Anterior cingulate cortex (tissue), 58 donors: ENCODE measurements around the gene HFM1.
"Not testable (repeated sequence)": the region's sequence is repeated elsewhere in the genome, so short reads cannot be mapped to it uniquely, and the experiment has no call there.

Experiments used
- DNase-seq, 58 donors: peaks; one replicate each; lab custom pipeline; 2025; lab: John Stamatoyannopoulos, UW

Gene HFM1

GRCh38 chr1:91372230-91372629 lies 32.4 kb downstream of the HFM1 start:
- DNase-seq: not testable (repeated sequence)

GRCh38 chr1:91349524-91349923 lies 55.1 kb downstream of the HFM1 start:
- DNase-seq: no peak

GRCh38 chr1:91346824-91347223 lies 57.8 kb downstream of the HFM1 start:
- DNase-seq: no peak

- no peak for DNase-seq
These were observed 59.1 kb downstream of the HFM1 start for GRCh38 chr1:91345395-91346005.

GRCh38 chr1:91338501-91338900 lies 66.1 kb downstream of the HFM1 start:
- no peak for DNase-seq

GRCh38 chr1:91335603-91336002 lies 69.0 kb downstream of the HFM1 start:
- no peak for DNase-seq

- no peak for DNase-seq
These were observed 69.8 kb downstream of the HFM1 start for GRCh38 chr1:91334856-91335255.

GRCh38 chr1:91325456-91325855 lies 79.2 kb downstream of the HFM1 start:
- DNase-seq: no peak

- DNase-seq: no peak
These were observed 90.0 kb downstream of the HFM1 start for GRCh38 chr1:91314643-91315042.

GRCh38 chr1:91311672-91312071 lies 93.0 kb downstream of the HFM1 start:
- no peak for DNase-seq

GRCh38 chr1:91308544-91308943 lies 96.1 kb downstream of the HFM1 start:
- DNase-seq: no peak

GRCh38 chr1:91307784-91308409 lies 96.7 kb downstream of the HFM1 start:
- no peak for DNase-seq

- no peak for DNase-seq
These were observed 101.5 kb downstream of the HFM1 start for GRCh38 chr1:91303165-91303564.

- not testable (repeated sequence) for DNase-seq
These were observed 115.6 kb downstream of the HFM1 start for GRCh38 chr1:91288843-91289553.

GRCh38 chr1:91286962-91287317 lies 117.7 kb downstream of the HFM1 start:
- DNase-seq: not testable (repeated sequence)

GRCh38 chr1:91286259-91286961 lies 118.2 kb downstream of the HFM1 start:
- not testable (repeated sequence) for DNase-seq

- DNase-seq: no peak
These were observed 121.3 kb downstream of the HFM1 start for GRCh38 chr1:91283421-91283726.

- DNase-seq: peak in 43 of 58 donors; percentile 1 to 76 (median 19)
These were observed 121.8 kb downstream of the HFM1 start for GRCh38 chr1:91282695-91283420.

- no peak for DNase-seq
These were observed 122.9 kb downstream of the HFM1 start for GRCh38 chr1:91281782-91282181.

- no peak for DNase-seq
These were observed 125.9 kb downstream of the HFM1 start for GRCh38 chr1:91278754-91279153.

GRCh38 chr1:91273875-91274274 lies 130.8 kb downstream of the HFM1 start:
- no peak for DNase-seq
